Measurements from ENCODE around the gene NMNAT2. TPM values are rescaled to one million over a fixed set of nuclear protein-coding genes. Genes with fewer than 3 reads are reported as not detected.

Gene NMNAT2
- total and polyA plus RNA-seq, 4 donors = 0.10 to 1.1 (median 0.94) TPM

DNA sequence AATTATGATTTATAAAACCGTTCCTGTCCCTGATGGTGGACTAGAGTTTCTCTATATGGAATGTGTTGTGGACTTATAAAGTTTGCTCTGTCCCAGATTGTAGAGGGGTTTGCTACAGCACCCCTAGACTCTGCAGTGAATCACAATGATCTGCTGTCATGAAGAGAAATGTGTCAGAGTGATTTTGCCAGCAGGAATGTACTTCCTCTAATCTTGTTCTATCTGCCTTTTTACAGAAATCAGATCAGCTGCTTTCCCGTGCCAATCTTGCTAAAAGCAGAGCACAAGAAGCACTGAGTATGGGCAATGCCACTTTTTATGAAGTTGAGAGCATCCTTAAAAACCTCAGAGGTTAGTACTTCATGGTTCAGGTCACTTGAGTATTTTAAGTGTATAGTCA, 180.1 kb downstream of the NMNAT2 start:
- H3K9ac ChIP-seq (ENCODE audit: insufficient read depth in 1 of 2, low read length in 2 of 2) = no peak overlapping the region
- H3K27me3 ChIP-seq (ENCODE audit: control insufficient read depth in 3 of 3, insufficient read depth in 3 of 3, low read length in 2 of 3) = no peaks in the 10 kb centered on the region
- peaks cover 1 to 10% (median 3%) of the 10 kb centered on the region in 5 donors for H3K4me1 ChIP-seq (ENCODE audit: control insufficient read depth in 5 of 5, insufficient read depth in 5 of 5, low read length in 5 of 5)
- H3K4me3 ChIP-seq = no peak overlapping the region
- peak overlapping the region in 1 of 2 donors; percentile 4 for H3K27ac ChIP-seq (ENCODE audit: low read depth in 1 of 2, low read length in 1 of 2)
- no peaks in the 10 kb centered on the region for H3K36me3 ChIP-seq (ENCODE audit: control insufficient read depth in 4 of 4, insufficient read depth in 4 of 4, low read length in 4 of 4)
- ATAC-seq (ENCODE audit: insufficient read depth, low FRiP score) (no peak), DNase-seq (no peak)
- WGBS, 2 donors = 70 to 75% methylated on average over 2 of the region's 2 CpGs
- peaks cover 0 to 2% (median 0%) of the 10 kb centered on the region in 4 donors for H3K9me3 ChIP-seq (ENCODE audit: control insufficient read depth in 4 of 4, insufficient read depth in 3 of 4, low read length in 3 of 4)
- TF ChIP-seq CTCF (IDR thresholded peaks at IDR 0.05; ENCODE audit: control extremely low read depth, extremely low read depth) = no peak

GRCh38 chr1:183237046-183237445, 181.1 kb downstream of the NMNAT2 start:
- no peaks in the 10 kb centered on the region for H3K27me3 ChIP-seq (ENCODE audit: control insufficient read depth in 3 of 3, insufficient read depth in 3 of 3, low read length in 2 of 3)
- no peak for TF ChIP-seq CTCF (IDR thresholded peaks at IDR 0.05; ENCODE audit: control extremely low read depth, extremely low read depth)
- no peak overlapping the region for H3K27ac ChIP-seq (ENCODE audit: low read depth in 1 of 2, low read length in 1 of 2)
- peaks cover 0 to 2% (median 0%) of the 10 kb centered on the region in 4 donors for H3K9me3 ChIP-seq (ENCODE audit: control insufficient read depth in 4 of 4, insufficient read depth in 3 of 4, low read length in 3 of 4)
- no peak overlapping the region for H3K4me3 ChIP-seq
- peaks cover 1 to 10% (median 3%) of the 10 kb centered on the region in 5 donors for H3K4me1 ChIP-seq (ENCODE audit: control insufficient read depth in 5 of 5, insufficient read depth in 5 of 5, low read length in 5 of 5)
- no peaks in the 10 kb centered on the region for H3K36me3 ChIP-seq (ENCODE audit: control insufficient read depth in 4 of 4, insufficient read depth in 4 of 4, low read length in 4 of 4)
- no peak for ATAC-seq (ENCODE audit: insufficient read depth, low FRiP score)
- DNase-seq = no peak
- 98 to 100% methylated on average over 2 of the region's 2 CpGs for WGBS, 2 donors
- H3K9ac ChIP-seq (ENCODE audit: insufficient read depth in 1 of 2, low read length in 2 of 2) = no peak overlapping the region

GRCh38 chr1:183236158-183236725, 181.9 kb downstream of the NMNAT2 start:
- Histone ChIP-seq H3K9ac (ENCODE audit: insufficient read depth in 1 of 2, low read length in 2 of 2) (no peak overlapping the region), H3K4me3 (no peak overlapping the region), H3K36me3 (ENCODE audit: control insufficient read depth in 4 of 4, insufficient read depth in 4 of 4, low read length in 4 of 4) (no peaks in the 10 kb centered on the region), H3K27me3 (ENCODE audit: control insufficient read depth in 3 of 3, insufficient read depth in 3 of 3, low read length in 2 of 3) (no peaks in the 10 kb centered on the region), H3K4me1 (ENCODE audit: control insufficient read depth in 5 of 5, insufficient read depth in 5 of 5, low read length in 5 of 5) (peaks cover 1 to 10% (median 3%) of the 10 kb centered on the region in 5 donors), H3K27ac (ENCODE audit: low read depth in 1 of 2, low read length in 1 of 2) (no peak overlapping the region), H3K9me3 (ENCODE audit: control insufficient read depth in 4 of 4, insufficient read depth in 3 of 4, low read length in 3 of 4) (peaks cover 0 to 2% (median 0%) of the 10 kb centered on the region in 4 donors)
- no peak for TF ChIP-seq CTCF (IDR thresholded peaks at IDR 0.05; ENCODE audit: control extremely low read depth, extremely low read depth)
- DNase-seq = no peak
- 88 to 96% methylated on average over 6 of the region's 6 CpGs for WGBS, 2 donors
- no peak for ATAC-seq (ENCODE audit: insufficient read depth, low FRiP score)

DNA sequence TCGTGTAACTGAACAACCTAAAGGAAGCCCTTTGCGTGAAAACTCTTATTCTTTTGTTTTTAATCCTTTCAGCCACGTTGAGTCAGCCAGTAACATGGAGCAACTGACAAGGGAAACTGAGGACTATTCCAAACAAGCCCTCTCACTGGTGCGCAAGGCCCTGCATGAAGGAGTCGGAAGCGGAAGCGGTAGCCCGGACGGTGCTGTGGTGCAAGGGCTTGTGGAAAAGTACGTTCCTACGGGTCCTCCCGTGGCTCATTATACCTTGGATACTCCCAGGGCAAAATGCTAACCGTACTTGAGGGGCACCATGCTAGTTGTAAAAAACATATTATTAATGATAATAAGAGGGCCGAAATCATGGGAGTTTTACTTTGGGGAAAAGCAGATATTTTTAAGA, 182.7 kb downstream of the NMNAT2 start:
- WGBS, 2 donors = 91 to 93% methylated on average over 14 of the region's 14 CpGs
- Histone ChIP-seq H3K27ac (ENCODE audit: low read depth in 1 of 2, low read length in 1 of 2) (peak overlapping the region; percentile 55 to 68), H3K4me1 (ENCODE audit: control insufficient read depth in 5 of 5, insufficient read depth in 5 of 5, low read length in 5 of 5) (peaks cover 1 to 10% (median 3%) of the 10 kb centered on the region in 5 donors), H3K9me3 (ENCODE audit: control insufficient read depth in 4 of 4, insufficient read depth in 3 of 4, low read length in 3 of 4) (peaks cover 0 to 2% (median 0%) of the 10 kb centered on the region in 4 donors), H3K4me3 (no peak overlapping the region), H3K9ac (ENCODE audit: insufficient read depth in 1 of 2, low read length in 2 of 2) (peak overlapping the region in 1 of 2 donors; percentile 56), H3K36me3 (ENCODE audit: control insufficient read depth in 4 of 4, insufficient read depth in 4 of 4, low read length in 4 of 4) (no peaks in the 10 kb centered on the region), H3K27me3 (ENCODE audit: control insufficient read depth in 3 of 3, insufficient read depth in 3 of 3, low read length in 2 of 3) (no peaks in the 10 kb centered on the region)
- ATAC-seq (ENCODE audit: insufficient read depth, low FRiP score) = no peak
- no peak for DNase-seq
- TF ChIP-seq CTCF (IDR thresholded peaks at IDR 0.05; ENCODE audit: control extremely low read depth, extremely low read depth) = no peak

Data from lung (tissue), 12 donors.